Fibroblast of villous mesenchyme (primary cell): ENCODE measurements around the gene SNPH. TPM values are rescaled to one million over a fixed set of nuclear protein-coding genes. Genes with fewer than 3 reads are reported as not detected.

Experiments used
- DNase-seq: peaks from one replicate; pipeline ENCODE4 v3.0.0-alpha.2; 2010; ENCODE audit warnings: low read depth
- H3K4me3 ChIP-seq: 2 replicates; pipeline ENCODE4 v1.5.1; 2011; ENCODE audit warnings: low read depth, mild to moderate bottlenecking, low read length
- CTCF ChIP-seq: IDR thresholded peaks from 2 replicates; pipeline ENCODE4 v1.5.1; 2012; ENCODE audit warnings: low read depth, mild to moderate bottlenecking, low read length; ENCODE audit not compliant: insufficient read depth
- total RNA-seq: library from RNA; depleted of rRNA; stranded (reverse); fragments of >200 nt; gene quantifications from 2 replicates; pipeline ENCODE4 v1.2.3, GENCODE V29; 2012

The SNPH gene
- total RNA-seq, 1 donor: 10.8 TPM

GRCh38 chr20:1307571-1307971 is 41.5 kb downstream of the SNPH start:
- TF ChIP-seq CTCF: no peak
- DNase-seq: no peak
- no peak overlapping the region for H3K4me3 ChIP-seq

DNA sequence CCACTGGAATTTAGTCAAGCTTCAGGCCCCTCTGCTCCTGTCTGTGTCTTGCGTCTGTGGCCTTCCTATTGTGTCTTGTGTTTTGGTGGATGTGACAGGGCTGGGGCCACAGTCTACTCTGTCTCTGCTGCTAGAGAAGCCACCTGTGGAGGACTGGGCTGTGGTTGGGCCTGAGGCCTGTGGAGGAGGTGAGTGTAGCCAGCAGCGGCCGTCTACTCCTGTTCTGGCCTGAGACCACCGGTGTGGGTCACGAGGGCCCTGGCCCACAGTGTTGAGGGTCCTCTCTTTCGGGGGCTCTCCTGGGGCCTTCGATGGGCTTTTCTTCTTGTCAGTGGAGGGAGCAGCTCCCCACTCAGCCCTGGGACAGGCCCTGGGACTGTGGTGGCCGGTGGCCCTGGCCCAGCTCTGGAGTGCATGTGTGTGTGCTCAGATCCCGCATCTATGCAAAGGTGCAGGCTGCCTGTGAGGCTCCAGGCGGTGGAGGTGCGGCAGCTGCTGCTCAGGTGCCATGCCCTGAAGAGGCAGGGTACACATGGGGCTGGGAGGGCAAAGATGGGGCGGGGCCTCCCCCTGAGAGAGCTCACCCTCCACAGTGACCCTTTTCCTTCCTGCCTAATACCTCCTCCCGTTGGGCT is 42.1 kb downstream of the SNPH start:
- no peak for DNase-seq
- TF ChIP-seq CTCF: no peak
- no peak overlapping the region for H3K4me3 ChIP-seq

GRCh38 chr20:1308702-1309095 is 42.6 kb downstream of the SNPH start:
- no peak for TF ChIP-seq CTCF
- no peak overlapping the region for H3K4me3 ChIP-seq
- DNase-seq: no peak

GRCh38 chr20:1309439-1309847 is 43.3 kb downstream of the SNPH start:
- H3K4me3 ChIP-seq: no peak overlapping the region
- no peak for TF ChIP-seq CTCF
- DNase-seq: no peak

DNA sequence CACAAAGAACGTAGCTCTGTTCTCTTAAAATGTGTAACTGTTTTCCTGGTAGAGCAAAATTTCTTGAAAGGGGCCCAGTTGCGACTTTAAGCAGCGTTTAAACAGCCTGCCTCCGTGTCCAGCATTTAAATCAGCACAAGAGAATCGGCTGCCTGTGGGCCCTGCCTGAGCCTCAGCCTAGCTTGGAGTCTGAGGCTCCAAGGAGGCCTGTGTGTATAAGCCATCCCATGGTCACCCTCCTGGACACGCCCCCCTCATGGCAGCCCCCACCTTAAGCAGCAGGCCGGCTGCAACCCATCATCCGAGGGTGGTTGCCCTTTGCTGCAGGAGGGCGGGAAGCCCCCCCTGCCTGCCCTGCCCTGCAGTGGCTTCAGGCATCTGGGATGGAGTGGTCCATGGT is 44.0 kb downstream of the SNPH start:
- no peak for TF ChIP-seq CTCF
- H3K4me3 ChIP-seq: no peak overlapping the region
- no peak for DNase-seq

- DNase-seq: no peak
- no peak for TF ChIP-seq CTCF
These were observed 44.6 kb downstream of the SNPH start for GRCh38 chr20:1310506-1311190.

More at GRCh38 chr20:1310506-1311190, 44.6 kb downstream of the SNPH start:
- H3K4me3 ChIP-seq: no peak overlapping the region
